HEK293 (cell line): ENCODE measurements around the gene SH3RF3.

Experiments used
- CTCF ChIA-PET: fragments of 350-600 bp; formaldehyde crosslinking; extraction: SDS; loops from one replicate; lab custom pipeline; 2021; ENCODE audit warnings: antibody characterized with exemption; lab: Yijun Ruan, JAX
- POLR2A ChIA-PET: fragments of 300-600 bp; formaldehyde crosslinking; extraction: SDS; loops from one replicate; lab custom pipeline; 2020; ENCODE audit warnings: antibody characterized with exemption, inconsistent platforms; lab: Yijun Ruan, JAX
- H3K27ac ChIP-seq: fragments of 200-500 bp; sonication (Bioruptor generic); 2 replicates; pipeline ENCODE4 v1.5.1; 2014; ENCODE audit warnings: low read depth, low read length, control low read depth, inconsistent platforms; ENCODE audit errors: extremely low read depth
- H3K36me3 ChIP-seq, 2 experiments: fragments of 200-500 bp in 1 of 2; sonication (Bioruptor generic) in 1 of 2; 1 replicate in 1 of 2; 2 replicates in 1 of 2; pipeline ENCODE4 v1.5.1; 2014 to 2017; ENCODE audit warnings: inconsistent platforms in 2 of 2, low read length in 2 of 2; ENCODE audit not compliant: control insufficient read depth in 2 of 2, insufficient read depth in 1 of 2
- H3K4me1 ChIP-seq: fragments of 200-500 bp; sonication (Bioruptor generic); 2 replicates; pipeline ENCODE4 v1.5.1; 2014; ENCODE audit warnings: mild to moderate bottlenecking, low read length, inconsistent platforms; ENCODE audit not compliant: control insufficient read depth, insufficient read depth
- H3K4me3 ChIP-seq: 2 replicates; pipeline ENCODE4 v1.5.1; 2011; ENCODE audit warnings: low read depth, mild to moderate bottlenecking, control low read depth, low read length, moderate library complexity
- H3K9me3 ChIP-seq: fragments of 200-500 bp; sonication (Bioruptor generic); 2 replicates; pipeline ENCODE4 v1.5.1; 2014; ENCODE audit warnings: low read depth, low read length, inconsistent platforms; ENCODE audit not compliant: control insufficient read depth, insufficient read depth
- HOXC10 ChIP-seq: sonication (generic); formaldehyde crosslinking; IDR thresholded peaks from 2 replicates; pipeline ENCODE4 v1.8.1; 2023; ENCODE audit warnings: mild to moderate bottlenecking, missing genetic modification reagents
- KLF10 ChIP-seq: fragments of 450-650 bp; IDR thresholded peaks from 2 replicates; pipeline ENCODE4 v1.5.1; 2018; ENCODE audit warnings: missing biosample characterization, mild to moderate bottlenecking, missing genetic modification characterization
- PRDM2 ChIP-seq: fragments of 450-650 bp; formaldehyde crosslinking; IDR thresholded peaks from 2 replicates; pipeline ENCODE4 v1.5.1; 2016; ENCODE audit warnings: missing biosample characterization, missing genetic modification characterization, borderline replicate concordance
- RBAK ChIP-seq: fragments of 450-650 bp; formaldehyde crosslinking; IDR thresholded peaks from 2 replicates; pipeline ENCODE4 v1.5.1; 2016; ENCODE audit warnings: missing biosample characterization, missing genetic modification characterization
- SETDB1 ChIP-seq: IDR thresholded peaks from one replicate; pipeline ENCODE4 v1.6.1; 2017; ENCODE audit warnings: mild to moderate bottlenecking, low read length, moderate library complexity, mixed read lengths; ENCODE audit not compliant: insufficient read length
- SP7 ChIP-seq: fragments of 450-650 bp; formaldehyde crosslinking; IDR thresholded peaks from 2 replicates; pipeline ENCODE4 v1.5.1; 2016; ENCODE audit warnings: missing biosample characterization, missing genetic modification characterization
- TRIM28 ChIP-seq: IDR thresholded peaks from 2 replicates; pipeline ENCODE4 v1.6.1; 2011; ENCODE audit warnings: low read length, control low read depth, borderline replicate concordance
- ZBTB11 ChIP-seq: fragments of 450-650 bp; formaldehyde crosslinking; conservative IDR thresholded peaks from 2 replicates; pipeline ENCODE4 v1.5.1; 2016; ENCODE audit warnings: low read depth, missing biosample characterization, missing genetic modification characterization
- ZNF121 ChIP-seq: fragments of 450-650 bp; formaldehyde crosslinking; IDR thresholded peaks from 2 replicates; pipeline ENCODE4 v1.5.1; 2016; ENCODE audit warnings: missing biosample characterization, missing genetic modification characterization
- ZNF140 ChIP-seq: fragments of 450-650 bp; formaldehyde crosslinking; IDR thresholded peaks from 2 replicates; pipeline ENCODE4 v1.5.1; 2016; ENCODE audit warnings: missing biosample characterization, missing genetic modification characterization
- ZNF223 ChIP-seq: fragments of 450-650 bp; formaldehyde crosslinking; IDR thresholded peaks from 2 replicates; pipeline ENCODE4 v1.5.1; 2016; ENCODE audit warnings: missing biosample characterization, missing genetic modification characterization
- ZNF280C ChIP-seq: fragments of 450-650 bp; formaldehyde crosslinking; IDR thresholded peaks from 2 replicates; pipeline ENCODE4 v1.5.1; 2016; ENCODE audit warnings: missing biosample characterization, missing genetic modification characterization
- ZNF362 ChIP-seq: fragments of 450-650 bp; formaldehyde crosslinking; IDR thresholded peaks from 2 replicates; pipeline ENCODE4 v1.5.1; 2016; ENCODE audit warnings: missing biosample characterization, missing genetic modification characterization
- ZNF488 ChIP-seq: fragments of 450-650 bp; formaldehyde crosslinking; IDR thresholded peaks from 2 replicates; pipeline ENCODE4 v1.5.1; 2016; ENCODE audit warnings: missing biosample characterization, missing genetic modification characterization
- ZNF521 ChIP-seq: fragments of 450-650 bp; formaldehyde crosslinking; IDR thresholded peaks from 2 replicates; pipeline ENCODE4 v1.5.1; 2017; ENCODE audit warnings: missing biosample characterization, mild to moderate bottlenecking, missing genetic modification characterization
- ZNF549 ChIP-seq: fragments of 450-650 bp; IDR thresholded peaks from 2 replicates; pipeline ENCODE4 v1.5.1; 2018; ENCODE audit warnings: missing biosample characterization, missing genetic modification characterization, mild to moderate bottlenecking, inconsistent platforms, moderate library complexity
- ZNF76 ChIP-seq: fragments of 450-650 bp; formaldehyde crosslinking; IDR thresholded peaks from 2 replicates; pipeline ENCODE4; 2016; ENCODE audit warnings: low read depth, missing biosample characterization, missing genetic modification characterization, borderline replicate concordance

Gene SH3RF3

GRCh38 chr2:109091526-109091925 lies 37.5 kb upstream of the SH3RF3 start:
- TF ChIP-seq ZNF521 (tag by site-specific recombination) (no peak), ZNF488 (tag by site-specific recombination) (no peak)
- POLR2A ChIA-PET = no interaction called here

GRCh38 chr2:109094144-109094543 lies 34.9 kb upstream of the SH3RF3 start:
- CTCF ChIA-PET = no interaction called here
- Histone ChIP-seq H3K4me1 (no peaks in the 10 kb centered on the region), H3K27ac (no peak overlapping the region), H3K9me3 (no peaks in the 10 kb centered on the region), H3K36me3 (no peaks in the 10 kb centered on the region), H3K4me3 (no peak overlapping the region)
- TF ChIP-seq TRIM28 (0 out of 2 replicates have a peak, but pooled peaks have one; percentile 12), PRDM2 (tag by site-specific recombination) (no peak), SETDB1 (peak; percentile 92)
- POLR2A ChIA-PET = interaction anchor here (0.8 kb wide), 1 partner anchor 9 kb away, joined by 5 read pairs; no protein-coding TSS in a partner anchor

More at GRCh38 chr2:109091526-109091925, 37.5 kb upstream of the SH3RF3 start:
- CTCF ChIA-PET = no interaction called here
- no peak overlapping the region for H3K4me3 ChIP-seq
- no peaks in the 10 kb centered on the region for H3K4me1 ChIP-seq
- no peaks in the 10 kb centered on the region for H3K36me3 ChIP-seq
- H3K27ac ChIP-seq = no peak overlapping the region
- no peaks in the 10 kb centered on the region for H3K9me3 ChIP-seq

- CTCF ChIA-PET = no interaction called here
- POLR2A ChIA-PET = no interaction called here
Observed at GRCh38 chr2:109098251-109098920, 30.6 kb upstream of the SH3RF3 start.

More at GRCh38 chr2:109098251-109098920, 30.6 kb upstream of the SH3RF3 start:
- no peaks in the 10 kb centered on the region for H3K36me3 ChIP-seq
- no peaks in the 10 kb centered on the region for H3K4me1 ChIP-seq
- TF ChIP-seq ZNF362 (tag by site-specific recombination) = no peak
- TF ChIP-seq ZNF549 = no peak
- TF ChIP-seq ZNF121 (tag by site-specific recombination) = no peak
- no peak for TF ChIP-seq ZNF76 (tag by site-specific recombination)
- TF ChIP-seq ZNF140 (tag by site-specific recombination) = no peak
- no peak for TF ChIP-seq SP7
- no peak for TF ChIP-seq ZBTB11
- no peak for TF ChIP-seq RBAK
- TF ChIP-seq HOXC10 = no peak
- TF ChIP-seq ZNF280C (tag by site-specific recombination) = no peak
- no peak for TF ChIP-seq KLF10 (tag by site-specific recombination)
- TF ChIP-seq ZNF223 = no peak
- H3K4me3 ChIP-seq = no peak overlapping the region
- no peaks in the 10 kb centered on the region for H3K9me3 ChIP-seq
- H3K27ac ChIP-seq = no peak overlapping the region
